Pancreas (tissue), 10 donors: ENCODE measurements around the gene ZFR2. TPM values are rescaled to one million over a fixed set of nuclear protein-coding genes. Genes with fewer than 3 reads are reported as not detected.

Experiments used
- ATAC-seq, 4 donors: fragments of 200-7000 bp; cut with Tn5 transposase; one replicate each; pipeline versions ENCODE4 v1.8.0 to v1.9.1; 2020; ENCODE audit warnings: mild to moderate bottlenecking in 4 of 4, moderate library complexity in 4 of 4
- DNase-seq, 6 donors: peaks; one replicate each; pipeline ENCODE4 v3.0.0-alpha.2; 2020
- FAIRE-seq: peaks from 2 replicates; lab custom pipeline; 2012; peaks lifted over from hg19 to GRCh38; lab: Jason Lieb, UNC
- H3K27ac ChIP-seq, 4 donors: fragments of 200-600 bp; sonication (generic); 1 replicate in 3 of 4; 2 replicates in 1 of 4; pipeline versions ENCODE4 v1.5.0 to v1.8.0; 2020
- H3K27me3 ChIP-seq, 4 donors: fragments of 200-600 bp; one replicate each; pipeline ENCODE4 v1.8.0; 2021
- H3K36me3 ChIP-seq, 3 donors: fragments of 200-600 bp; sonication (generic) in 1 of 3; one replicate each; pipeline versions ENCODE4 v1.5.0 to v1.8.0; 2020 to 2021
- H3K4me1 ChIP-seq, 3 donors: fragments of 200-600 bp; one replicate each; pipeline ENCODE4 v1.8.0; 2021
- H3K4me3 ChIP-seq, 4 donors: fragments of 200-600 bp; sonication (generic) in 2 of 4; one replicate each; pipeline versions ENCODE4 v1.5.0 to v1.8.0; 2020 to 2021
- H3K9me3 ChIP-seq, 4 donors: fragments of 200-600 bp; one replicate each; pipeline ENCODE4 v1.8.0; 2021
- WGBS, 2 donors: extraction: QIAGEN DNeasy Blood & Tissue Kit; methylation state at CpG; one replicate each; pipeline ENCODE4 v1.1.7; 2013; 5-methylcytosine and 5-hydroxymethylcytosine counted together
- intact Hi-C, 3 donors: fragments of 100-400 bp; cut with DNase I; formaldehyde crosslinking; loops; one replicate each; pipeline versions ENCODE4 v1.11.1 to v1.14.2; 2022
- polyA plus RNA-seq, 2 donors: library from polyadenylated mRNA; stranded (reverse); fragments of 200-250 nt; gene quantifications; one replicate each; pipeline ENCODE4 v1.2.3, GENCODE V29; 2013
- total RNA-seq, 6 donors: library from RNA; stranded (reverse); fragmentation: NEBNext Ultra II Directional in 4 of 6; extraction: Animal tissue kit (Norgen Biotek cat#: 25700) in 4 of 6; gene quantifications; one replicate each; pipeline versions ENCODE4 v1.2.1 to v1.2.4, GENCODE V29; 2021 to 2023
- TF ChIP-seq, protein P1 (sequence below), 4 donors: fragments of 200-600 bp; sonication (generic) in 3 of 4; IDR thresholded peaks; one replicate each; pipeline versions ENCODE4 v1.5.0 to v1.8.0; 2021; ENCODE audit warnings: antibody characterized with exemption in 4 of 4
- donor health status: healthy with polysubstance abuse.
- donor health status: DM: no; HTN: no; CAD: no; lungs with moderate emphysema.
- donor health status: DM: no; HTN: no; CAD: no.
- donor health status: control.
- donor health status: control.
- donor health status: Bipolar disorder and iron deficiency.
- donor health status: DM: yes; HTN: yes; CAD: no.
- donor health status: DM: no; HTN: no; CAD: no.
- donor health status: DM: no; HTN: no; CAD: no.
- donor health status: DM: yes; HTN: yes; CAD: no.

Gene ZFR2
- total and polyA plus RNA-seq, 8 donors, result 0.06 to 3.1 (median 0.34) TPM; not detected in 2

DNA sequence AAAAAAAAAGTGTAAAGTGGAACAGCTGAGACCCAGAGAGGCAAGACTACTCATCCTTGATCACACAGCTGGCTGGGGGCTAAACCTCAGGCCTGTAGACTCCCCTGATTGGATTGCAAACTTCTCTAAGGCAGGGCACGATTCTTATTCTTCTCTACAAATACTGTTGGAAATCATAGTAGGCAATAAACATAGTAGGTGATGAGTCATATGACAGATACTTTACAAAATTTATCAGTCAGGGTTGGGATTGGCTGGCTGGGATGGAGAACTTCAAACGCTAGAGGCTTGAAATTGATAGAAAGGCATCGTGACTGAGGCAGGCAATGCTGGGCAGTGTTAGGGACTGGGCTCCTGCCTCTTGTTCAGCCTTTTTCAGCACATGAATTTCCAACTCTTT is 76.7 kb downstream of the ZFR2 start:
- 57 to 62% methylated on average over 3 of the region's 3 CpGs for WGBS, 2 donors
- FAIRE-seq (no peak), ATAC-seq (no peak), DNase-seq (no peak)
- intact Hi-C loops, result no loop called here
- Histone ChIP-seq H3K27ac (no peak overlapping the region), H3K4me3 (no peak overlapping the region), H3K9me3 (no peaks in the 10 kb centered on the region), H3K4me1 (no peaks in the 10 kb centered on the region), H3K27me3 (no peaks in the 10 kb centered on the region), H3K36me3 (no peaks in the 10 kb centered on the region)
- TF ChIP-seq, protein P1, sequence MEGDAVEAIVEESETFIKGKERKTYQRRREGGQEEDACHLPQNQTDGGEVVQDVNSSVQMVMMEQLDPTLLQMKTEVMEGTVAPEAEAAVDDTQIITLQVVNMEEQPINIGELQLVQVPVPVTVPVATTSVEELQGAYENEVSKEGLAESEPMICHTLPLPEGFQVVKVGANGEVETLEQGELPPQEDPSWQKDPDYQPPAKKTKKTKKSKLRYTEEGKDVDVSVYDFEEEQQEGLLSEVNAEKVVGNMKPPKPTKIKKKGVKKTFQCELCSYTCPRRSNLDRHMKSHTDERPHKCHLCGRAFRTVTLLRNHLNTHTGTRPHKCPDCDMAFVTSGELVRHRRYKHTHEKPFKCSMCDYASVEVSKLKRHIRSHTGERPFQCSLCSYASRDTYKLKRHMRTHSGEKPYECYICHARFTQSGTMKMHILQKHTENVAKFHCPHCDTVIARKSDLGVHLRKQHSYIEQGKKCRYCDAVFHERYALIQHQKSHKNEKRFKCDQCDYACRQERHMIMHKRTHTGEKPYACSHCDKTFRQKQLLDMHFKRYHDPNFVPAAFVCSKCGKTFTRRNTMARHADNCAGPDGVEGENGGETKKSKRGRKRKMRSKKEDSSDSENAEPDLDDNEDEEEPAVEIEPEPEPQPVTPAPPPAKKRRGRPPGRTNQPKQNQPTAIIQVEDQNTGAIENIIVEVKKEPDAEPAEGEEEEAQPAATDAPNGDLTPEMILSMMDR (IDR thresholded peaks at IDR 0.05), result no peak

DNA sequence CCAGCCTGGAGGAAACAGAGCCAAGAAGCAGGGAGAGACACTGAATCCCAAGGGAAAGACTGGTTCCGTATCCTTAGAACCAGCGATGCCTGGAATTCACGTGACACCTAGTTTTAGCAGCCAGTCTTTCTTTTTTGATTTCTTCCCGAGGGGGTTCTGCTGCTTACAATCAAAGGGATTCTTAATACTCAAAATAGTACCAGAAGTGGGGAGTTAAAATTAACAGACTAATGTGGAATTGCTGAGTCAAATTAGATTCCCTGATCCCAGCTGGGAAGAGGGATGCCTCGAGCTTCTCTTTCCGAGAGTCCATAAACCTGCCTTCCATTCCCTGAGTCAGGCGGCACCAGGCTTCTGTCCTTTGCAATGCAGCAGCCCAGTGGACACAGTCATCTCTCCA is 77.9 kb downstream of the ZFR2 start:
- WGBS, 2 donors, result 76 to 80% methylated on average over 7 of the region's 7 CpGs
- no peak overlapping the region for H3K27ac ChIP-seq
- intact Hi-C loops, result no loop called here
- H3K4me1 ChIP-seq, result no peaks in the 10 kb centered on the region
- no peaks in the 10 kb centered on the region for H3K36me3 ChIP-seq
- H3K9me3 ChIP-seq, result no peaks in the 10 kb centered on the region
- H3K27me3 ChIP-seq, result no peaks in the 10 kb centered on the region
- TF ChIP-seq, protein P1 (IDR thresholded peaks at IDR 0.05), result no peak
- no peak overlapping the region for H3K4me3 ChIP-seq
- DNase-seq (no peak), ATAC-seq (no peak), FAIRE-seq (no peak)

DNA sequence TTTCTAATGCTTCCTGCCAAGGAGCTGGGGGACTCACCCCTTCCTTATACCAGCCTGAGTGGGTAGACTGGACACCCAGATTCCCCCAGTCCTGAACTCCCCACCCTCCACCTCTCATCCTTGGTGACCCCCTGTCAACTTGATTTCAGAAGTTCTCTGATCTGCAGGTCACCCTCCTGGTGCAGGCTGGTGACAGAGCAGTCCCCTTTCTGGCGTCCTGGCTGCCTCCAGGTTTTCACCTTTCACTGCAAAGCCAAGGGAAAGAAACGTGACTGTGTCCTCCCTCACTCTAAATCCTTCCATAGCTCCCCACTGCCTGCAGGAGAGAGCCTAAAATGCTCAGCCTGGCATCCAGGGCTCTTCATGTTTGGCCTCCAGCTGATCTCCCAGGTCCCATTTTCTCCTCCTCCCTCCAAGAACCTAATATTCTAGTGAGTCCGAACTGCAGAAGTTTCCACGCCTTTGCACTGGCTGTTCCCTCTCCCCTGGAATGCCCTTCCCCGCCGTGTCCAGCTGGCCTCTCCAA is 78.6 kb downstream of the ZFR2 start:
- Histone ChIP-seq H3K27me3 (no peaks in the 10 kb centered on the region), H3K36me3 (no peaks in the 10 kb centered on the region), H3K4me1 (no peaks in the 10 kb centered on the region), H3K27ac (no peak overlapping the region), H3K9me3 (no peaks in the 10 kb centered on the region), H3K4me3 (no peak overlapping the region)
- 48 to 69% methylated on average over 6 of the region's 6 CpGs for WGBS, 2 donors
- DNase-seq (no peak), FAIRE-seq (no peak), ATAC-seq (no peak)
- intact Hi-C loops, result no loop called here
- TF ChIP-seq, protein P1 (IDR thresholded peaks at IDR 0.05), result no peak

DNA sequence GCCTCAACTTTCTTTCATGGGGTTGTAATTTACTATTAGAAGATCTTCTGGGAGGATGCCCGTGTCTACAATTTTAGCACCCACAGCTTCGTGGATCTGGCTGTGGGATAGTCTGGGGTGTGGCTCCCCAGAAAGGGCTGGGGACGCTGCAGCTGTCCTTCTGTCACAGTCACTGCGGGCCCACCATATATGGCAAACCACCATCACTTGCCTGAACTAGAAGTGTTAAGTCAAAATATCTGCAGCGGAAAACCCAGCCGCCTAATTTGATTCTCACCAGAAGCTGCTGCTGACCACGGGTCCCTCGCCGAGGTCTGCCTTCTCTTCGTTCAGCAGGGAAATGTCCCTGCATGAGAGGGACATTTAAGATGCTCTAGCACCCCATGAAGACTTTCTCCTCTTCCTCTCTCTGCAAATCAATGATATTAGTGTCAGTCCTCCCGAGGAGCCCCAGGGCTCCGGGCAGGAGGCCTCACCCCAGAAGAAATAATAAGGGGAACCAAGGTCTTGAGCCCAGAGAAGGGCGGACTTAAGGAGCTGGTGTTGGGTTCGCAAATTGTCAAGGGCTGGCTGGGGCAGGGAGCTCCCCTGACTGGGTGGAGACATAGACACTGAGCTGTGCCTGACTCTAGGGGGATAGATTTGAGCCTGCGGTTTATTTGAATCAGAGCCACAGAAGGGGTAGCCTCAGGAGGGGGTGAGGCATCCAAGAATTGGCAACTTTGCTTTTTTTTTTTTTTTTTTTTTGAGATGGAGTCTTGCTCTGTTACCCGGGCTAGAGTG is 79.7 kb downstream of the ZFR2 start:
- Histone ChIP-seq H3K27me3 (no peaks in the 10 kb centered on the region), H3K36me3 (no peaks in the 10 kb centered on the region), H3K4me1 (no peaks in the 10 kb centered on the region), H3K9me3 (no peaks in the 10 kb centered on the region), H3K27ac (no peak overlapping the region), H3K4me3 (no peak overlapping the region)
- intact Hi-C loops, result no loop called here
- FAIRE-seq (no peak), DNase-seq (no peak), ATAC-seq (no peak)
- TF ChIP-seq, protein P1 (IDR thresholded peaks at IDR 0.05), result no peak
- 45 to 47% methylated on average over 15 of the region's 16 CpGs for WGBS, 2 donors
